PC-9 (cell line): ENCODE measurements around the gene LRG1.

Experiments used
- CTCF ChIP-seq: fragments of 200-600 bp; sonication (generic); conservative IDR thresholded peaks from 2 replicates; pipeline ENCODE4 v1.6.1; 2017; ENCODE audit warnings: mixed run types, antibody characterized with exemption, mild to moderate bottlenecking, moderate library complexity
- EZH2 ChIP-seq: fragments of 200-600 bp; sonication (generic); IDR thresholded peaks from 2 replicates; pipeline ENCODE4 v1.8.0; 2017; ENCODE audit warnings: antibody characterized with exemption, low read depth

DNA sequence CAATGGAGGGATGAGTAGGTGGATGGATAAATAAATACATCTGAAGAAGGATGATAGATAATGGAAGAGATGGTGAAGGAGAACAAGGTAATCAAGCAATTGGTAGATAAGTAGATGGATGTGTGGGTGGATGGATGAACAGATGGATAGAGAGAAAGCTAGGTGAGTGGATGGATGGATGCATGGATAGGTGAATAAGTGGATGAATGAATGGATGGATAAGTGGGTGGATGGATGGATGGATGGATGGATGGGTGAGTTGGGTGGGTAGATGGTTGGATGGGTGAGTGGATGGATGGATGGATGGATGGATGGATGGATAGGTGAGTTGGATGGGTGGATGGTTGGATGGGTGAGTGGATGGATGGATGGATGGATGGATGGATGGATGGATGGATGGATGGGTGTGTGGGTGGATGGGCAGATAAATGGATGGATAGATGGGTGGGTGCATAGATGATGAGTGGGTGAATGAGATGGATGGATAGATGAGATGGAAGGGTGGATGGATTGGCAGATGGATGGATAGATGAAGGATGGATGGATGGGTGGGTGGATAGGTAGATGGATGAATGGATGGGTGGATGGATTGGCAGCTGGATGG is 13.4 kb upstream of the LRG1 start:
- TF ChIP-seq CTCF (no peak), EZH2 (no peak)
